ENCODE data around the gene PLEKHN1.
"Not testable (repeated sequence)": the region's sequence is repeated elsewhere in the genome, so short reads cannot be mapped to it uniquely, and the experiment has no call there.

The PLEKHN1 gene

GRCh38 chr1:978069-978834 is 12.0 kb downstream of the PLEKHN1 start:
- DNase-seq = no peak

- no peak for DNase-seq
Measured at GRCh38 chr1:978835-979743, 12.8 kb downstream of the PLEKHN1 start.

- DNase-seq = no peak
Measured at GRCh38 chr1:979744-980072, 13.4 kb downstream of the PLEKHN1 start.

- DNase-seq = no peak
Measured at GRCh38 chr1:980137-980571, 13.9 kb downstream of the PLEKHN1 start.

- DNase-seq = no peak
Measured at GRCh38 chr1:980602-981395, 14.5 kb downstream of the PLEKHN1 start.

GRCh38 chr1:981491-981954 is 15.2 kb downstream of the PLEKHN1 start:
- no peak for DNase-seq

GRCh38 chr1:981955-982558 is 15.8 kb downstream of the PLEKHN1 start, which contains the start of gene PERM1:
Gene PERM1 (minus strand): TSS chr1:982093. CDS start chr1:981029, 1,064 bp downstream.
- DNase-seq = no peak

- DNase-seq = no peak
Measured at GRCh38 chr1:982765-983436, 16.6 kb downstream of the PLEKHN1 start.

- DNase-seq = no peak
Measured at GRCh38 chr1:983798-984475, 17.7 kb downstream of the PLEKHN1 start.

- no peak for DNase-seq
Measured at GRCh38 chr1:984476-984814, 18.2 kb downstream of the PLEKHN1 start.

- DNase-seq = no peak
Measured at GRCh38 chr1:985126-985525, 18.8 kb downstream of the PLEKHN1 start.

GRCh38 chr1:988061-988460 is 21.8 kb downstream of the PLEKHN1 start:
- DNase-seq = not testable (repeated sequence)

- not testable (repeated sequence) for DNase-seq
Measured at GRCh38 chr1:991275-991674, 25.0 kb downstream of the PLEKHN1 start.

- no peak for DNase-seq
Measured at GRCh38 chr1:991895-992294, 25.6 kb downstream of the PLEKHN1 start.

GRCh38 chr1:992362-992761 is 26.1 kb downstream of the PLEKHN1 start:
- no peak for DNase-seq

GRCh38 chr1:993379-993995 is 27.2 kb downstream of the PLEKHN1 start:
- DNase-seq = no peak

GRCh38 chr1:994546-994945 is 28.3 kb downstream of the PLEKHN1 start:
- not testable (repeated sequence) for DNase-seq

GRCh38 chr1:995665-996633 is 29.7 kb downstream of the PLEKHN1 start:
- DNase-seq = no peak

- no peak for DNase-seq
Measured at GRCh38 chr1:996851-997712, 30.8 kb downstream of the PLEKHN1 start.

Measured in GOT3 (cell line).